GM23338 (cell line): ENCODE measurements around the gene TMEM255B. TPM values are rescaled to one million over a fixed set of nuclear protein-coding genes. Genes with fewer than 3 reads are reported as not detected.
A peak's percentile ranks its signal among the peaks of the same experiment; 100 is the strongest.

Source experiments
- ATAC-seq: fragments of 200-7000 bp; cut with Tn5 transposase; 3 replicates; pipeline ENCODE4 v1.9.1; 2020
- DNase-seq: peaks from one replicate; pipeline ENCODE4 v3.0.0-alpha.2; 2015; ENCODE audit warnings: low spot score
- H2AFZ ChIP-seq: fragments of 200-600 bp; sonication (generic); 2 replicates; pipeline ENCODE4 v1.8.0; 2016; ENCODE audit warnings: antibody characterized with exemption, mild to moderate bottlenecking, moderate library complexity
- H3F3A ChIP-seq: fragments of 200-600 bp; sonication (generic); replicated peaks from 2 replicates; pipeline ENCODE4 v1.8.0; 2017; ENCODE audit warnings: antibody characterized with exemption, mixed run types, low read depth
- H3K27ac ChIP-seq: fragments of 200-600 bp; sonication (generic); 2 replicates; pipeline ENCODE4 v1.6.1; 2016; ENCODE audit warnings: low read depth
- H3K27me3 ChIP-seq: fragments of 200-600 bp; sonication (generic); 2 replicates; pipeline ENCODE4 v1.8.0; 2016; ENCODE audit warnings: mild to moderate bottlenecking, mixed run types, moderate library complexity; ENCODE audit not compliant: insufficient read depth
- H3K36me3 ChIP-seq: fragments of 200-600 bp; sonication (generic); 2 replicates; pipeline ENCODE4 v1.8.0; 2016; ENCODE audit warnings: mild to moderate bottlenecking; ENCODE audit not compliant: insufficient read depth
- H3K4me1 ChIP-seq: fragments of 200-600 bp; sonication (generic); 2 replicates; pipeline ENCODE4 v1.8.0; 2016; ENCODE audit warnings: mild to moderate bottlenecking, moderate library complexity; ENCODE audit not compliant: insufficient read depth
- H3K4me2 ChIP-seq: fragments of 200-600 bp; sonication (generic); 2 replicates; pipeline ENCODE4 v1.7.1; 2017; ENCODE audit warnings: mixed run types
- H3K4me3 ChIP-seq: fragments of 200-600 bp; sonication (generic); 2 replicates; pipeline ENCODE4 v1.6.1; 2016; ENCODE audit warnings: mixed run types
- H3K79me2 ChIP-seq: fragments of 200-600 bp; sonication (generic); replicated peaks from 2 replicates; pipeline ENCODE4 v1.8.0; 2017; ENCODE audit warnings: mild to moderate bottlenecking; ENCODE audit not compliant: insufficient read depth
- H3K9me2 ChIP-seq: fragments of 200-600 bp; sonication (generic); 2 replicates; pipeline ENCODE4 v1.8.0; 2017; ENCODE audit not compliant: insufficient read depth
- H4K20me1 ChIP-seq: fragments of 200-600 bp; sonication (generic); replicated peaks from 2 replicates; pipeline ENCODE4 v1.8.0; 2017; ENCODE audit warnings: mild to moderate bottlenecking; ENCODE audit not compliant: insufficient read depth
- H3K27ac Mint-ChIP-seq: 2 replicates; pipeline ENCODE4 v1.8.0; 2020; ENCODE audit warnings: inconsistent platforms, mild to moderate bottlenecking, moderate library complexity, mixed read lengths
- H3K27me3 Mint-ChIP-seq: 3 replicates; pipeline ENCODE4 v1.8.0; 2022; ENCODE audit warnings: low read depth, mild to moderate bottlenecking, moderate library complexity, mixed read lengths, inconsistent platforms; ENCODE audit not compliant: insufficient read depth, poor library complexity
- H3K36me3 Mint-ChIP-seq: 3 replicates; pipeline ENCODE4 v1.8.0; 2021; ENCODE audit warnings: low read depth, mild to moderate bottlenecking, inconsistent platforms, moderate library complexity, mixed read lengths
- H3K4me1 Mint-ChIP-seq: 3 replicates; pipeline ENCODE4 v1.8.0; 2020; ENCODE audit warnings: mild to moderate bottlenecking, inconsistent platforms, mixed read lengths
- H3K4me3 Mint-ChIP-seq: 3 replicates; pipeline ENCODE4 v1.8.0; 2021; ENCODE audit warnings: moderate library complexity, mild to moderate bottlenecking, inconsistent platforms, mixed read lengths
- H3K9me3 Mint-ChIP-seq: 3 replicates; pipeline ENCODE4 v1.8.0; 2020; ENCODE audit warnings: moderate library complexity, mild to moderate bottlenecking, inconsistent platforms, mixed read lengths
- CREB1 ChIP-seq: fragments of 250-450 bp; sonication (Bioruptor Pico); IDR thresholded peaks from 2 replicates; pipeline ENCODE4 v1.5.0; 2020; ENCODE audit warnings: low read depth, mild to moderate bottlenecking, moderate library complexity
- CTCF ChIP-seq, 2 experiments: fragments of 200-600 bp in 1 of 2; sonication (generic) in 1 of 2; conservative IDR thresholded peaks; 2 replicates each; pipeline versions ENCODE4 v1.5.1 to v1.6.1; 2016 to 2017; ENCODE audit warnings: antibody characterized with exemption in 2 of 2, low read depth in 2 of 2, mild to moderate bottlenecking in 2 of 2, moderate library complexity in 1 of 2
- EZH2 ChIP-seq: fragments of 200-600 bp; sonication (generic); IDR thresholded peaks from one replicate; pipeline ENCODE4 v1.8.0; 2017; ENCODE audit warnings: antibody characterized with exemption, mild to moderate bottlenecking, low read depth; ENCODE audit not compliant: unreplicated experiment
- NANOG ChIP-seq: IDR thresholded peaks from 2 replicates; pipeline ENCODE4 v1.6.1; 2016; ENCODE audit warnings: antibody characterized with exemption, borderline replicate concordance
- POLR2AphosphoS5 ChIP-seq: IDR thresholded peaks from 2 replicates; pipeline ENCODE4 v1.6.1; 2016; ENCODE audit warnings: antibody characterized with exemption, low read depth
- STAT1 ChIP-seq: IDR thresholded peaks from one replicate; pipeline ENCODE4 v1.6.1; 2016; ENCODE audit warnings: antibody characterized with exemption; ENCODE audit not compliant: unreplicated experiment
- ZNF114 ChIP-seq: fragments of 250-450 bp; sonication (Bioruptor Pico); IDR thresholded peaks from 2 replicates; pipeline ENCODE4 v1.5.0; 2020; ENCODE audit warnings: mild to moderate bottlenecking, moderate library complexity
- ZNF331 ChIP-seq: fragments of 250-450 bp; sonication (Bioruptor Pico); IDR thresholded peaks from 2 replicates; pipeline ENCODE4 v1.5.0; 2020; ENCODE audit warnings: low read depth, mild to moderate bottlenecking, moderate library complexity
- polyA plus RNA-seq: library from polyadenylated mRNA; unstranded; fragments of >200 nt; fragmentation: Nextera tagmentation; extraction: Ambion mirVana; gene quantifications from 2 replicates; pipeline ENCODE4 v1.2.1, GENCODE V29; 2016
- total RNA-seq: library from RNA; depleted of rRNA; stranded (reverse); fragments of >200 nt; shearing (Covaris generic); gene quantifications from 2 replicates; pipeline ENCODE4 v1.2.3, GENCODE V29; 2014
- TF ChIP-seq, protein P1 (sequence below): IDR thresholded peaks from 2 replicates; pipeline ENCODE4 v1.6.1; 2016; ENCODE audit warnings: antibody characterized with exemption

The TMEM255B gene
- total and polyA plus RNA-seq, 2 experiments from 2014 or later, result 0.69 to 4.4 TPM

- TF ChIP-seq CREB1 (CRISPR knock-in tag) (no peak), STAT1 (no peak), ZNF331 (no peak), POLR2AphosphoS5 (no peak), EZH2 (no peak)
- TF ChIP-seq, protein P1, sequence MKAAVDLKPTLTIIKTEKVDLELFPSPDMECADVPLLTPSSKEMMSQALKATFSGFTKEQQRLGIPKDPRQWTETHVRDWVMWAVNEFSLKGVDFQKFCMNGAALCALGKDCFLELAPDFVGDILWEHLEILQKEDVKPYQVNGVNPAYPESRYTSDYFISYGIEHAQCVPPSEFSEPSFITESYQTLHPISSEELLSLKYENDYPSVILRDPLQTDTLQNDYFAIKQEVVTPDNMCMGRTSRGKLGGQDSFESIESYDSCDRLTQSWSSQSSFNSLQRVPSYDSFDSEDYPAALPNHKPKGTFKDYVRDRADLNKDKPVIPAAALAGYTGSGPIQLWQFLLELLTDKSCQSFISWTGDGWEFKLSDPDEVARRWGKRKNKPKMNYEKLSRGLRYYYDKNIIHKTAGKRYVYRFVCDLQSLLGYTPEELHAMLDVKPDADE, result no peak
Measured at GRCh38 chr13:113843063-113843654, 84.1 kb downstream of the TMEM255B start (continued).

- H3K27me3 ChIP-seq, result no peaks in the 10 kb centered on the region
- H3K36me3 ChIP-seq, result no peaks in the 10 kb centered on the region
- no peak overlapping the region for H2AFZ ChIP-seq
- H4K20me1 ChIP-seq, result no peaks in the 10 kb centered on the region
- Mint-ChIP-seq H3K4me1 (peaks cover 12% of the 10 kb centered on the region; the same call in 2 of the 3 replicates), H3K4me3 (no peak overlapping the region), H3K9me3 (no peaks in the 10 kb centered on the region), H3K36me3 (no peaks in the 10 kb centered on the region), H3K27ac (no peak overlapping the region; the same call in 1 of the 2 replicates), H3K27me3 (no peaks in the 10 kb centered on the region)
- H3K4me3 ChIP-seq, result no peak overlapping the region
- H3K27ac ChIP-seq, result no peak overlapping the region
- DNase-seq (peak; percentile 45), ATAC-seq (peak; percentile 59)
- no peak overlapping the region for H3K4me2 ChIP-seq
- H3K4me1 ChIP-seq, result peaks cover under 1% of the 10 kb centered on the region; the same call in 1 of the 2 replicates
- TF ChIP-seq, protein P1, result no peak
- TF ChIP-seq CTCF (conservative IDR thresholded peaks at IDR 0.05; ENCODE audit: low read depth in 2 of 2) (peak; percentile 23 to 57; a peak in 2 of 4 replicates), NANOG (no peak), ZNF331 (no peak), ZNF114 (no peak), CREB1 (CRISPR knock-in tag) (no peak)
- H3K79me2 ChIP-seq, result no peaks in the 10 kb centered on the region; the same call in 1 of the 2 replicates
- no peaks in the 10 kb centered on the region for H3F3A ChIP-seq
- no peaks in the 10 kb centered on the region; the same call in 1 of the 2 replicates for H3K9me2 ChIP-seq
Measured at GRCh38 chr13:113843864-113844556, 85.0 kb downstream of the TMEM255B start.
